ENCODE data around the gene ACTC1.

ACTC1 gene

GRCh38 chr15:34757262-34757661 is 38.1 kb downstream of the ACTC1 start:
- DNase-seq (ENCODE audit: low spot score) = no peak

- no peak for DNase-seq (ENCODE audit: low spot score)
These were observed 40.0 kb downstream of the ACTC1 start for GRCh38 chr15:34755419-34755773.

GRCh38 chr15:34754674-34755418 is 40.5 kb downstream of the ACTC1 start, which contains the start of gene GJD2:
Gene GJD2, minus strand, starts transcription at chr15:34754998. Its CDS starts 510 bp downstream, at chr15:34754488.
- DNase-seq (ENCODE audit: low spot score) = no peak

GRCh38 chr15:34754171-34754601 is 41.2 kb downstream of the ACTC1 start:
- no peak for DNase-seq (ENCODE audit: low spot score)

GRCh38 chr15:34753236-34753894 is 42.0 kb downstream of the ACTC1 start:
- DNase-seq (ENCODE audit: low spot score) = no peak

- DNase-seq (ENCODE audit: low spot score) = no peak
These were observed 45.7 kb downstream of the ACTC1 start for GRCh38 chr15:34749691-34750090.
